ENCODE measurements around the gene EML6.
A peak's percentile ranks its signal among the peaks of the same experiment; 100 is the strongest.

Gene EML6

GRCh38 chr2:54909001-54909400 is 185.5 kb downstream of the EML6 start:
- DNase-seq (ENCODE audit: low read depth in 2 of 2), result no peak

- no peak for DNase-seq (ENCODE audit: low read depth in 2 of 2)
These were observed 188.8 kb downstream of the EML6 start for GRCh38 chr2:54912305-54912704.

- DNase-seq (ENCODE audit: low read depth in 2 of 2), result no peak
These were observed 189.4 kb downstream of the EML6 start for GRCh38 chr2:54912893-54913292.

GRCh38 chr2:54914637-54915036 is 191.2 kb downstream of the EML6 start:
- no peak for DNase-seq (ENCODE audit: low read depth in 2 of 2)

GRCh38 chr2:54915101-54915500 is 191.6 kb downstream of the EML6 start:
- no peak for DNase-seq (ENCODE audit: low read depth in 2 of 2)

GRCh38 chr2:54916637-54917036 is 193.2 kb downstream of the EML6 start:
- DNase-seq (ENCODE audit: low read depth in 2 of 2), result no peak

- DNase-seq (ENCODE audit: low read depth in 2 of 2), result no peak
These were observed 195.3 kb downstream of the EML6 start for GRCh38 chr2:54918647-54919280.

GRCh38 chr2:54920660-54921059 is 197.2 kb downstream of the EML6 start:
- DNase-seq (ENCODE audit: low read depth in 2 of 2), result no peak

- DNase-seq (ENCODE audit: low read depth in 2 of 2), result no peak
These were observed 200.7 kb downstream of the EML6 start for GRCh38 chr2:54924121-54924520.

GRCh38 chr2:54925022-54925421 is 201.6 kb downstream of the EML6 start:
- no peak for DNase-seq (ENCODE audit: low read depth in 2 of 2)

- DNase-seq (ENCODE audit: low read depth in 2 of 2), result no peak
These were observed 203.8 kb downstream of the EML6 start for GRCh38 chr2:54927085-54927750.

GRCh38 chr2:54927751-54928615 is 204.5 kb downstream of the EML6 start:
- DNase-seq (ENCODE audit: low read depth in 2 of 2), result no peak

GRCh38 chr2:54928719-54929118 is 205.3 kb downstream of the EML6 start:
- no peak for DNase-seq (ENCODE audit: low read depth in 2 of 2)

GRCh38 chr2:54931473-54931872 is 208.0 kb downstream of the EML6 start:
- no peak for DNase-seq (ENCODE audit: low read depth in 2 of 2)

- DNase-seq (ENCODE audit: low read depth in 2 of 2), result no peak
These were observed 211.9 kb downstream of the EML6 start for GRCh38 chr2:54935389-54935788.

- no peak for DNase-seq (ENCODE audit: low read depth in 2 of 2)
These were observed 213.3 kb downstream of the EML6 start for GRCh38 chr2:54936766-54937165.

- no peak for DNase-seq (ENCODE audit: low read depth in 2 of 2)
These were observed 216.1 kb downstream of the EML6 start for GRCh38 chr2:54939446-54940118.

- DNase-seq (ENCODE audit: low read depth in 2 of 2), result no peak
These were observed 217.3 kb downstream of the EML6 start for GRCh38 chr2:54940723-54941122.

GRCh38 chr2:54941248-54941984 is 218.0 kb downstream of the EML6 start:
- no peak for DNase-seq (ENCODE audit: low read depth in 2 of 2)

- DNase-seq (ENCODE audit: low read depth in 2 of 2), result peak; percentile 11 to 27
These were observed 218.9 kb downstream of the EML6 start for GRCh38 chr2:54942373-54942772.

- no peak for DNase-seq (ENCODE audit: low read depth in 2 of 2)
These were observed 221.4 kb downstream of the EML6 start for GRCh38 chr2:54944724-54945326.
